ENCODE measurements around the gene PADI1.

PADI1 gene

GRCh38 chr1:17214876-17215544 is 10.1 kb downstream of the PADI1 start:
- no peak for DNase-seq (ENCODE audit: low read depth)

GRCh38 chr1:17215545-17215890 is 10.6 kb downstream of the PADI1 start:
- DNase-seq (ENCODE audit: low read depth), result no peak

GRCh38 chr1:17216078-17216477 is 11.2 kb downstream of the PADI1 start:
- no peak for DNase-seq (ENCODE audit: low read depth)

- no peak for DNase-seq (ENCODE audit: low read depth)
Observed at GRCh38 chr1:17217607-17218006, 12.7 kb downstream of the PADI1 start.

- no peak for DNase-seq (ENCODE audit: low read depth)
Observed at GRCh38 chr1:17218939-17219338, 14.0 kb downstream of the PADI1 start.

GRCh38 chr1:17220287-17220686 is 15.4 kb downstream of the PADI1 start:
- DNase-seq (ENCODE audit: low read depth), result no peak

- DNase-seq (ENCODE audit: low read depth), result no peak
Observed at GRCh38 chr1:17222557-17222956, 17.6 kb downstream of the PADI1 start.

GRCh38 chr1:17224434-17224833 is 19.5 kb downstream of the PADI1 start:
- DNase-seq (ENCODE audit: low read depth), result no peak

- DNase-seq (ENCODE audit: low read depth), result no peak
Observed at GRCh38 chr1:17225140-17225539, 20.2 kb downstream of the PADI1 start.

- no peak for DNase-seq (ENCODE audit: low read depth)
Observed at GRCh38 chr1:17227358-17227915, 22.5 kb downstream of the PADI1 start.

- no peak for DNase-seq (ENCODE audit: low read depth)
Observed at GRCh38 chr1:17228619-17229018, 23.7 kb downstream of the PADI1 start.

- no peak for DNase-seq (ENCODE audit: low read depth)
Observed at GRCh38 chr1:17229379-17229778, 24.5 kb downstream of the PADI1 start.

GRCh38 chr1:17230106-17230505 is 25.2 kb downstream of the PADI1 start:
- DNase-seq (ENCODE audit: low read depth), result no peak

GRCh38 chr1:17230671-17231310 is 25.9 kb downstream of the PADI1 start:
- DNase-seq (ENCODE audit: low read depth), result no peak

- peak; percentile 82 for DNase-seq (ENCODE audit: low read depth)
Observed at GRCh38 chr1:17232759-17233661, 28.1 kb downstream of the PADI1 start.

- peak; percentile 78 for DNase-seq (ENCODE audit: low read depth)
Observed at GRCh38 chr1:17233675-17234320, 28.9 kb downstream of the PADI1 start.

- DNase-seq (ENCODE audit: low read depth), result no peak
Observed at GRCh38 chr1:17234405-17234804, 29.5 kb downstream of the PADI1 start.

GRCh38 chr1:17235135-17235885 is 30.4 kb downstream of the PADI1 start:
- no peak for DNase-seq (ENCODE audit: low read depth)

GRCh38 chr1:17236779-17237560 is 32.0 kb downstream of the PADI1 start:
- no peak for DNase-seq (ENCODE audit: low read depth)

GRCh38 chr1:17237561-17237903 is 32.6 kb downstream of the PADI1 start:
- DNase-seq (ENCODE audit: low read depth), result no peak

GRCh38 chr1:17239420-17239819 is 34.5 kb downstream of the PADI1 start:
- peak; percentile 82 for DNase-seq (ENCODE audit: low read depth)

All from GM04504 (cell line).